Fibroblast of lung (primary cell): ENCODE measurements around the gene RABGAP1L. TPM values are rescaled to one million over a fixed set of nuclear protein-coding genes. Genes with fewer than 3 reads are reported as not detected.

Experiments
- DNase-seq, 2 donors: peaks; one replicate each; pipeline versions ENCODE4 v3.0.0 to v3.0.0-alpha.2; 2010; ENCODE audit warnings: low read depth in 2 of 2
- H2AFZ ChIP-seq: 2 replicates; pipeline ENCODE4 v1.5.1; 2012; ENCODE audit warnings: low read length, control low read depth, inconsistent platforms
- H3K27ac ChIP-seq: 2 replicates; pipeline ENCODE4 v1.5.1; 2011; ENCODE audit warnings: low read length, control low read depth; ENCODE audit not compliant: insufficient read depth
- H3K27me3 ChIP-seq: 2 replicates; pipeline ENCODE4 v1.5.1; 2011; ENCODE audit warnings: mild to moderate bottlenecking, low read length; ENCODE audit not compliant: control insufficient read depth, insufficient read depth
- H3K36me3 ChIP-seq: 2 replicates; pipeline ENCODE4 v1.5.1; 2011; ENCODE audit warnings: low read length; ENCODE audit not compliant: control insufficient read depth, insufficient read depth
- H3K4me1 ChIP-seq: 2 replicates; pipeline ENCODE4 v1.5.1; 2011; ENCODE audit warnings: low read length; ENCODE audit not compliant: control insufficient read depth, insufficient read depth; ENCODE audit errors: extremely low read depth
- H3K4me2 ChIP-seq: 2 replicates; pipeline ENCODE4 v1.5.1; 2011; ENCODE audit warnings: low read length, control low read depth; ENCODE audit not compliant: insufficient read depth; ENCODE audit errors: extremely low read depth
- H3K4me3 ChIP-seq, 4 experiments: fragments of 200-600 bp in 1 of 4; sonication (generic) in 1 of 4; replicated peaks in 1 of 4; 2 replicates each; pipeline ENCODE4 v1.5.1; 2011 to 2016; ENCODE audit warnings: low read length in 4 of 4, low read depth in 3 of 4, mild to moderate bottlenecking in 3 of 4, control low read depth in 2 of 4, inconsistent platforms in 1 of 4, mixed read lengths in 1 of 4; ENCODE audit not compliant: insufficient read depth in 1 of 4; ENCODE audit errors: control extremely low read depth in 1 of 4
- H3K79me2 ChIP-seq: 2 replicates; pipeline ENCODE4 v1.5.1; 2012; ENCODE audit warnings: mild to moderate bottlenecking, low read length, inconsistent platforms; ENCODE audit not compliant: control insufficient read depth, insufficient read depth
- H3K9ac ChIP-seq: 2 replicates; pipeline ENCODE4 v1.5.1; 2011; ENCODE audit warnings: mild to moderate bottlenecking, low read length, control low read depth; ENCODE audit not compliant: insufficient read depth
- H3K9me3 ChIP-seq: 2 replicates; pipeline ENCODE4 v1.5.1; 2012; ENCODE audit warnings: low read depth, low read length; ENCODE audit not compliant: control insufficient read depth, insufficient read depth
- H4K20me1 ChIP-seq: 2 replicates; pipeline ENCODE4 v1.5.1; 2011; ENCODE audit warnings: low read length; ENCODE audit not compliant: control insufficient read depth, insufficient read depth; ENCODE audit errors: extremely low read depth
- CTCF ChIP-seq, 2 donors: IDR thresholded peaks in 1 of 2; conservative IDR thresholded peaks in 1 of 2; 1 replicate in 1 of 2; 2 replicates in 1 of 2; pipeline ENCODE4 v1.5.1; 2011 to 2012; ENCODE audit warnings: low read length in 2 of 2, control low read depth in 1 of 2, inconsistent platforms in 1 of 2, low read depth in 1 of 2, mild to moderate bottlenecking in 1 of 2
- EZH2 ChIP-seq: IDR thresholded peaks from 2 replicates; pipeline ENCODE4 v1.5.1; 2012; ENCODE audit warnings: low read length, control low read depth, mild to moderate bottlenecking; ENCODE audit errors: missing control alignments
- polyA plus RNA-seq, 2 donors: library from polyadenylated mRNA; depleted of rRNA in 1 of 2; stranded (reverse) in 1 of 2; unstranded in 1 of 2; fragments of >200 nt; gene quantifications; 2 replicates each; pipeline ENCODE4 v1.2.1, GENCODE V29; 2011 to 2012; ENCODE audit warnings: missing spikeins in 1 of 2
- total RNA-seq: library from RNA; depleted of rRNA; stranded (reverse); fragments of >200 nt; gene quantifications from 2 replicates; pipeline ENCODE4 v1.2.1, GENCODE V29; 2014

Gene RABGAP1L
- total and polyA plus RNA-seq, 2 donors (not counting 1 experiment from before 2014, with no cell fraction given) = 33.8 to 36.5 TPM

- Histone ChIP-seq H3K36me3 (peaks cover 1% of the 10 kb centered on the region), H3K27ac (no peak overlapping the region), H3K79me2 (no peaks in the 10 kb centered on the region), H2AFZ (no peak overlapping the region), H3K9me3 (no peaks in the 10 kb centered on the region), H3K4me1 (no peaks in the 10 kb centered on the region), H3K9ac (no peak overlapping the region), H3K27me3 (no peaks in the 10 kb centered on the region), H3K4me2 (no peak overlapping the region), H3K4me3 (no peak overlapping the region), H4K20me1 (no peaks in the 10 kb centered on the region)
- no peak for DNase-seq
- TF ChIP-seq EZH2 (no peak), CTCF (conservative IDR thresholded peaks at IDR 0.05 in 1 of 2, IDR thresholded peaks at IDR 0.05 in 1 of 2; ENCODE audit: low read depth in 1 of 2, low read length in 2 of 2) (no peak)
Observed at GRCh38 chr1:174286042-174286441, 126.7 kb downstream of the RABGAP1L start.

- H3K9ac ChIP-seq = no peak overlapping the region
- no peaks in the 10 kb centered on the region for H3K36me3 ChIP-seq
- H3K4me1 ChIP-seq = no peaks in the 10 kb centered on the region
- no peak for TF ChIP-seq CTCF (conservative IDR thresholded peaks at IDR 0.05 in 1 of 2, IDR thresholded peaks at IDR 0.05 in 1 of 2; ENCODE audit: low read depth in 1 of 2, low read length in 2 of 2)
- no peak for TF ChIP-seq EZH2
- no peak overlapping the region for H3K4me3 ChIP-seq
- no peaks in the 10 kb centered on the region for H3K79me2 ChIP-seq
- H3K27ac ChIP-seq = no peak overlapping the region
- H3K4me2 ChIP-seq = no peak overlapping the region
- H4K20me1 ChIP-seq = no peaks in the 10 kb centered on the region
- H3K9me3 ChIP-seq = no peaks in the 10 kb centered on the region
- no peak for DNase-seq
- H3K27me3 ChIP-seq = no peaks in the 10 kb centered on the region
- H2AFZ ChIP-seq = no peak overlapping the region
Observed at GRCh38 chr1:174289644-174290310, 130.5 kb downstream of the RABGAP1L start.

GRCh38 chr1:174291059-174291458 is 131.7 kb downstream of the RABGAP1L start:
- DNase-seq = no peak
- H3K36me3 ChIP-seq = no peaks in the 10 kb centered on the region
- no peak overlapping the region for H2AFZ ChIP-seq
- H3K4me1 ChIP-seq = no peaks in the 10 kb centered on the region
- H3K4me2 ChIP-seq = no peak overlapping the region
- H3K27ac ChIP-seq = no peak overlapping the region
- H3K9me3 ChIP-seq = no peaks in the 10 kb centered on the region
- H4K20me1 ChIP-seq = no peaks in the 10 kb centered on the region
- H3K4me3 ChIP-seq = no peak overlapping the region
- H3K79me2 ChIP-seq = no peaks in the 10 kb centered on the region
- no peaks in the 10 kb centered on the region for H3K27me3 ChIP-seq
- H3K9ac ChIP-seq = no peak overlapping the region
- no peak for TF ChIP-seq EZH2
- no peak for TF ChIP-seq CTCF (conservative IDR thresholded peaks at IDR 0.05 in 1 of 2, IDR thresholded peaks at IDR 0.05 in 1 of 2; ENCODE audit: low read depth in 1 of 2, low read length in 2 of 2)
